22Rv1 (cell line): ENCODE results near the gene KCNK2.

ENCODE experiments used
- CTCF ChIP-seq: fragments of 450-650 bp; IDR thresholded peaks from 2 replicates; pipeline ENCODE4 v1.5.1; 2017; ENCODE audit warnings: mild to moderate bottlenecking
- ZFX ChIP-seq: fragments of 450-650 bp; IDR thresholded peaks from 2 replicates; pipeline ENCODE4 v1.6.1; 2017; ENCODE audit warnings: antibody characterized with exemption, borderline replicate concordance

GRCh38 chr1:215264649-215265048, 182.1 kb downstream of the KCNK2 start:
- TF ChIP-seq ZFX (no peak), CTCF (no peak)
